ENCODE measurements around the gene SRSF9.

GRCh38 chr12:120490833-120491512, 21.4 kb upstream of the SRSF9 start:
- TF ChIP-seq GATA2 (IDR thresholded peaks at IDR 0.05; ENCODE audit: low read depth, low read length) (no peak), GATA3 (IDR thresholded peaks at IDR 0.05; ENCODE audit: low read depth, low read length) (no peak)

All from SH-SY5Y (cell line).